Body of pancreas (tissue), 4 donors: Measurements from ENCODE around the gene THSD4. TPM values are rescaled to one million over a fixed set of nuclear protein-coding genes. Genes with fewer than 3 reads are reported as not detected.

Source experiments
- ATAC-seq: fragments of 150-250 bp; one replicate; pipeline ENCODE4 v1.9.1; 2016
- DNase-seq, 4 donors: peaks; one replicate each; pipeline ENCODE4 v3.0.0-alpha.2; 2019
- H3K27ac ChIP-seq, 4 donors: fragments of 200-600 bp; sonication (generic); 1 replicate in 3 of 4; 2 replicates in 1 of 4; pipeline versions ENCODE4 v1.5.1 to v1.6.1; 2016 to 2019; ENCODE audit warnings: mild to moderate bottlenecking in 1 of 4, mixed read lengths in 1 of 4, moderate library complexity in 1 of 4
- H3K27me3 ChIP-seq, 2 donors: fragments of 200-600 bp; sonication (generic); one replicate each; pipeline ENCODE4 v1.6.0; 2016; ENCODE audit warnings: mild to moderate bottlenecking in 1 of 2
- H3K36me3 ChIP-seq, 2 donors: fragments of 200-600 bp; sonication (generic); replicated peaks in 1 of 2; 2 replicates each; pipeline ENCODE4 v1.5.1; 2016; ENCODE audit warnings: low read depth in 2 of 2; ENCODE audit not compliant: insufficient read depth in 1 of 2
- H3K4me1 ChIP-seq: fragments of 200-600 bp; sonication (generic); one replicate; pipeline ENCODE4 v1.6.0; 2016
- H3K4me3 ChIP-seq, 2 donors: fragments of 200-600 bp; sonication (generic); 1 replicate in 1 of 2; 2 replicates in 1 of 2; pipeline ENCODE4 v1.5.1; 2016 to 2019
- H3K9me3 ChIP-seq, 3 donors: fragments of 200-600 bp; sonication (generic); 1 replicate in 2 of 3; 2 replicates in 1 of 3; pipeline ENCODE4 v1.5.1; 2016
- POLR2A ChIP-seq, 3 donors: fragments of 450-650 bp; IDR thresholded peaks; one replicate each; pipeline ENCODE4 v1.6.1; 2016; ENCODE audit warnings: antibody characterized with exemption in 3 of 3, mild to moderate bottlenecking in 2 of 3
- WGBS, 2 donors: methylation state at CpG; one replicate each; pipeline ENCODE4 v1.1.5; 2017; 5-methylcytosine and 5-hydroxymethylcytosine counted together
- intact Hi-C: fragments of 100-400 bp; cut with DNase I; formaldehyde crosslinking; loops from one replicate; pipeline ENCODE4 v1.15.1; 2023
- total RNA-seq, 2 donors: library from RNA; depleted of rRNA; stranded (reverse); fragments of >200 nt; gene quantifications; one replicate each; pipeline ENCODE4 v1.1.0, GENCODE V29; 2016
- TF ChIP-seq, protein P1 (sequence below), 7 experiments: fragments of 450-650 bp in 4 of 7; fragments of 200-600 bp in 3 of 7; sonication (generic) in 3 of 7; IDR thresholded peaks; one replicate each; pipeline ENCODE4 v1.5.1; 2016 to 2019; ENCODE audit warnings: antibody characterized with exemption in 7 of 7

Gene THSD4
- total RNA-seq, 2 donors from 2014 or later: 12.9 to 16.1 TPM

DNA sequence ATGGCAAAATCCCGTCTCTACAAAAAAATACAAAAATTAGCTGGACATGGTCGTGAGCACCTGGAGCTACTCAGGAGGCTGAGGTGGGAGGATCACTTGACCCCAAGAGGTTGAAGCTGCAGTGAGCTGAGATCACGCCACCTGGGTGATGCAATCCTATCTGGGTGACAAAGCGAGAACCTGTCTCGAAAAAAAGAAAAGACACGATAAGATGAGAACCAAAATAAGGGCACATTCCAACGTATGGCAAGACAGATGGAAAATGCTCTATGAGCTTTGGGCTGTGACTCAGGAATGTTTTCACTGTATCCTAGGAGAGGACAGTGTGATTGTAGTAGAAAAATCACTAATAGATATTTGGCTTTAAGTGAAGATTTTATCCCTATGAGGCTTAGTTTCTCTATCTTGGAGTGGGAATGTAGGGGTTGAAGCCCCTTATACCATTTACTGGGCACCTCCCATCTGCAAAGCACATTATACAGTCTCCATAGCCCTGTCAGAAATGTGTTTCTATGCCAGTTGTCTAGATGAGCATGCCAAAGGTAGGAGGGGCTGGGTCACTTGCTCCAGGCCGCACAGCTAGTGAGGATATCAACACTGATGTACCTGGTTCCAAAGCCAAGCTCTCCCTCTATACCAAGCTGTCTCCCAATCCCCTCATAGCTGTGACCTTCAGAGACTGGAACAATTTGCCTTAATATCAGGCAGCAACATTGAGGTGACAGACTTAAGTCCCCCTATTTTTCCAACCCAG lies 641.5 kb downstream of the THSD4 start:
- intact Hi-C loops: no loop called here
- no peaks in the 10 kb centered on the region for H3K36me3 ChIP-seq
- no peak for TF ChIP-seq POLR2A (IDR thresholded peaks at IDR 0.05)
- H3K4me1 ChIP-seq: peaks cover 14% of the 10 kb centered on the region
- H3K4me3 ChIP-seq: no peak overlapping the region
- ATAC-seq (no peak), DNase-seq (no peak)
- H3K27ac ChIP-seq: no peak overlapping the region
- WGBS, 2 donors: 89 to 90% methylated on average over 8 of the region's 8 CpGs
- no peaks in the 10 kb centered on the region for H3K9me3 ChIP-seq
- no peaks in the 10 kb centered on the region for H3K27me3 ChIP-seq

DNA sequence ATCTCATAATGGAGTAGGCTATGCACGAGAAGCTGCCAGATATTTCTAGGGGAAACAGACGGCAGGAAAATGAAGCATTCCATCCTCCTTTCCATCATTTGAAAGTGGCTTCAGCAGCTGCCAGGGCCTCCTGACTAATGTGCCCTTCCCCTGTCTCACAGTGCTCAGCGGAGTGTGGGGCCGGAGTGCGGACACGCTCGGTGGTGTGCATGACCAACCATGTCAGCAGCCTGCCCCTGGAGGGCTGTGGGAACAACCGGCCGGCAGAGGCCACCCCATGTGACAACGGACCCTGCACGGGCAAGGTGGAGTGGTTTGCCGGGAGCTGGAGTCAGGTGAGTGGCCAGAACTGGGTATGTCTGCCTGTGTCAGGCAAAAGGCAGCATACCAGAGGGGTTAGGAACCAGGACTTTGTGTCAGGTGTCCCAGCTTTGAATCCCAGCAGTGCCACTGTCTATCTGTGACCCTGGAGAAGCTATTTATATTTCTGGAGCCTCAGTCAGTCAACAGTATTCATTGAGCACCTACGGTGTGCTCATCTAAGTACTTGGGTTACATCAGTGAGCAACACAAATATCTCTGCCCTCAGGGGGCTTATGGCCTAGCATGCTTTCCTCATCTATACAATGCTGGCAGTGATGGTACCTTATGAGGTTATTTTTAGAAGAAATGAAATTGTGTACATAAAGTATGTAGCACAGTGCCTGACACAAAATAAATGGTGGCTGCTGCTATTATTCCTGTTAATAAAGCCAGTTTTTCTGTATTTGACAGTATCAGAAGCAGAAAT lies 642.7 kb downstream of the THSD4 start:
- WGBS, 2 donors: 70 to 84% methylated on average over 13 of the region's 13 CpGs
- H3K9me3 ChIP-seq: no peaks in the 10 kb centered on the region
- TF ChIP-seq, protein P1, sequence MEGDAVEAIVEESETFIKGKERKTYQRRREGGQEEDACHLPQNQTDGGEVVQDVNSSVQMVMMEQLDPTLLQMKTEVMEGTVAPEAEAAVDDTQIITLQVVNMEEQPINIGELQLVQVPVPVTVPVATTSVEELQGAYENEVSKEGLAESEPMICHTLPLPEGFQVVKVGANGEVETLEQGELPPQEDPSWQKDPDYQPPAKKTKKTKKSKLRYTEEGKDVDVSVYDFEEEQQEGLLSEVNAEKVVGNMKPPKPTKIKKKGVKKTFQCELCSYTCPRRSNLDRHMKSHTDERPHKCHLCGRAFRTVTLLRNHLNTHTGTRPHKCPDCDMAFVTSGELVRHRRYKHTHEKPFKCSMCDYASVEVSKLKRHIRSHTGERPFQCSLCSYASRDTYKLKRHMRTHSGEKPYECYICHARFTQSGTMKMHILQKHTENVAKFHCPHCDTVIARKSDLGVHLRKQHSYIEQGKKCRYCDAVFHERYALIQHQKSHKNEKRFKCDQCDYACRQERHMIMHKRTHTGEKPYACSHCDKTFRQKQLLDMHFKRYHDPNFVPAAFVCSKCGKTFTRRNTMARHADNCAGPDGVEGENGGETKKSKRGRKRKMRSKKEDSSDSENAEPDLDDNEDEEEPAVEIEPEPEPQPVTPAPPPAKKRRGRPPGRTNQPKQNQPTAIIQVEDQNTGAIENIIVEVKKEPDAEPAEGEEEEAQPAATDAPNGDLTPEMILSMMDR (IDR thresholded peaks at IDR 0.05): no peak
- no peak for TF ChIP-seq POLR2A (IDR thresholded peaks at IDR 0.05)
- DNase-seq (no peak), ATAC-seq (no peak)
- no peaks in the 10 kb centered on the region for H3K27me3 ChIP-seq
- no peak overlapping the region for H3K4me3 ChIP-seq
- H3K36me3 ChIP-seq: no peaks in the 10 kb centered on the region
- H3K27ac ChIP-seq: no peak overlapping the region
- H3K4me1 ChIP-seq: peaks cover 8% of the 10 kb centered on the region
- intact Hi-C loops: no loop called here

DNA sequence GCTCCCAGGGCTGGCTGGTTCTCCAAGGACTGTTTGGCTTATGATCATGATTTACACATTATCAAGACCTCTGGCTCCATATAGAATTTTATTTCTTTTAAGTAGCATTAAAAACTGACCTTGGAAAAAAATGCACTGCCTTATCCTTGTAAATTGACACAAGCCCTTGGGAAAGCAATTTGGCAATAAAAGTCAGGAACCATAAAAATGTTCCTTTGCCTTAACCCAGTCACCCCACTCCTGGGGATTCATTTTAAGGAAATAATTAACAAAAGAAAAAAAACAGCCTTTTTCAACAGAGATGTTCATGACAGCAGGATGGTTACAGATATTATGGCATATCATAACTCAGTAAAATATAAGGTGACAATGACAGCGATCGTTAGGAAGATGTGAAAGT lies 643.4 kb downstream of the THSD4 start:
- H3K27ac ChIP-seq: no peak overlapping the region
- no peak for ATAC-seq
- no peaks in the 10 kb centered on the region for H3K9me3 ChIP-seq

DNA sequence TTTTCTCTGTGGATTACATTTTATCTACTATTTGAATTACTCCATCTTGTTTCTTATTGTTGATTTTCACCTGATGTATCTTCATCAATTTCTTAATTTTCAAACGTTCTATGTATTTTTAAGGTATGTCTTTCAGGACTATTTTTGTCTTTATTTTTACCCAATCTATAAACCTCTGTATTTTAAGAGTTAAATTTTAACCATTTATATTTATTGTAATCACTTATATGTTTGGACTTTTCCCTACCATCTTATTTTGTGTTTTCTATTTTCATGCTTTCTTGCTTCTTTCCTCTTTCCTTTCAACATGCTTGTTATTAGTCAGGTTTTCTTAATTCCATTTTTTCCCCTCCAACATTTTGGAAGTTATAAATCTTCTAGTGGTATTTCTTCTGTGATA lies 645.6 kb downstream of the THSD4 start:
- H3K36me3 ChIP-seq: no peaks in the 10 kb centered on the region
- intact Hi-C loops: no loop called here
- ATAC-seq (no peak), DNase-seq (no peak)
- H3K27me3 ChIP-seq: no peaks in the 10 kb centered on the region
- no peaks in the 10 kb centered on the region for H3K9me3 ChIP-seq
- 50 to 79% methylated on average over 1 of the region's 1 CpG for WGBS, 2 donors
- H3K4me1 ChIP-seq: no peaks in the 10 kb centered on the region
- no peak overlapping the region for H3K27ac ChIP-seq
- TF ChIP-seq POLR2A (IDR thresholded peaks at IDR 0.05): no peak
- TF ChIP-seq, protein P1 (IDR thresholded peaks at IDR 0.05): no peak
- H3K4me3 ChIP-seq: no peak overlapping the region

More for the DNA sequence above, 643.4 kb downstream of the THSD4 start:
- Histone ChIP-seq H3K4me3 (no peak overlapping the region), H3K27me3 (no peaks in the 10 kb centered on the region), H3K36me3 (no peaks in the 10 kb centered on the region), H3K4me1 (no peaks in the 10 kb centered on the region)
- DNase-seq: no peak
- intact Hi-C loops: no loop called here
- TF ChIP-seq POLR2A (IDR thresholded peaks at IDR 0.05): no peak
- TF ChIP-seq, protein P1 (IDR thresholded peaks at IDR 0.05): no peak
- 78 to 93% methylated on average over 2 of the region's 2 CpGs for WGBS, 2 donors

DNA sequence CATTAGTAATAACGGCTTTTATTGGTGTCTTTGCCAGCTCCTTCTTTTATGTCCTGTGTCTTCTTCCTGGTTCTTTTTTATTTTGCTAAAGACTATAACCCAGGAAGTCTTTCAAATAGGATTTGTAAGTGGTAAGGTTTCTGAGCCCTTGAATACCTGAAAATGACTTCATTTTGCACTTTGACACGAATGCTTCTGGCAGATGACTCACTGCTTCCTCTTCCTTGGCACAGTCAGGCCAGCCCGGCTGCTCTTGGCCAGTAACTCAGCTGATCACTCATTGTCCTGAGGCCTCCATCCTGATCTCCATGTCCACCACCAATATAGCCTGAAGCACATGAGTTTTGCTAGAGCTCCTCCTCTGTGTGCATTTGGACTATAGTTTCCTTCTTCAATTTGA lies 646.4 kb downstream of the THSD4 start:
- no peaks in the 10 kb centered on the region for H3K27me3 ChIP-seq
- no peaks in the 10 kb centered on the region for H3K9me3 ChIP-seq
- H3K4me1 ChIP-seq: no peaks in the 10 kb centered on the region
- DNase-seq (peak in 1 of 4 donors; percentile 23), ATAC-seq (peak; percentile 40)
- no peaks in the 10 kb centered on the region for H3K36me3 ChIP-seq
- H3K27ac ChIP-seq: no peak overlapping the region
- intact Hi-C loops: no loop called here
- 49 to 50% methylated on average over 3 of the region's 3 CpGs for WGBS, 2 donors
- H3K4me3 ChIP-seq: no peak overlapping the region
- TF ChIP-seq, protein P1 (IDR thresholded peaks at IDR 0.05): no peak
- no peak for TF ChIP-seq POLR2A (IDR thresholded peaks at IDR 0.05)
